GM12872 (cell line): ENCODE results near the gene PHYKPL.

ENCODE experiments used
- TF ChIP-seq, protein P1 (sequence below): IDR thresholded peaks from 3 replicates; pipeline ENCODE4 v1.5.1; 2011; ENCODE audit warnings: low read depth, mild to moderate bottlenecking, low read length, moderate library complexity; ENCODE audit not compliant: insufficient read depth

The PHYKPL gene

GRCh38 chr5:178165581-178165980, 67.0 kb downstream of the PHYKPL start:
- TF ChIP-seq, protein P1, sequence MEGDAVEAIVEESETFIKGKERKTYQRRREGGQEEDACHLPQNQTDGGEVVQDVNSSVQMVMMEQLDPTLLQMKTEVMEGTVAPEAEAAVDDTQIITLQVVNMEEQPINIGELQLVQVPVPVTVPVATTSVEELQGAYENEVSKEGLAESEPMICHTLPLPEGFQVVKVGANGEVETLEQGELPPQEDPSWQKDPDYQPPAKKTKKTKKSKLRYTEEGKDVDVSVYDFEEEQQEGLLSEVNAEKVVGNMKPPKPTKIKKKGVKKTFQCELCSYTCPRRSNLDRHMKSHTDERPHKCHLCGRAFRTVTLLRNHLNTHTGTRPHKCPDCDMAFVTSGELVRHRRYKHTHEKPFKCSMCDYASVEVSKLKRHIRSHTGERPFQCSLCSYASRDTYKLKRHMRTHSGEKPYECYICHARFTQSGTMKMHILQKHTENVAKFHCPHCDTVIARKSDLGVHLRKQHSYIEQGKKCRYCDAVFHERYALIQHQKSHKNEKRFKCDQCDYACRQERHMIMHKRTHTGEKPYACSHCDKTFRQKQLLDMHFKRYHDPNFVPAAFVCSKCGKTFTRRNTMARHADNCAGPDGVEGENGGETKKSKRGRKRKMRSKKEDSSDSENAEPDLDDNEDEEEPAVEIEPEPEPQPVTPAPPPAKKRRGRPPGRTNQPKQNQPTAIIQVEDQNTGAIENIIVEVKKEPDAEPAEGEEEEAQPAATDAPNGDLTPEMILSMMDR = no peak

- TF ChIP-seq, protein P1 = peak; percentile 99
These were observed 68.5 kb downstream of the PHYKPL start for GRCh38 chr5:178163772-178164735.

DNA sequence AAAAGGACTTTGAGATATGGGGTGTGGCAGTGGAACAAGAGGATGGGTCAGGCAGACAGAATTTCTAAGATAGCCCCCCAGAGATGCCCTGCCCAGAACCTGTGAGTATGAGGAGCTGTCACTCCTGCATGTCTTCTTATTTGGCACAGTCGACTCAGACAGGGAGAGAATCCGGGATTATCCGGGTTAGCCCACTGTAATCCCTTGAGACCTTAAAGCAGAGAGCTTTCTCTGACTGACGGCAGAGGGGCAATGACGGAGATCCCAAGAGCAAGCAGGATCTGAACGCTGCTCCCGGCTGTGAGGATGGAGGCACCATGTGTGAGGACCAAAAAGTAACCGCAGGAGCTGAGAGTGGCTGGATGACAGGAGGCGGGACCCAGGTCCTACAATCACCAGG, 70.1 kb downstream of the PHYKPL start:
- TF ChIP-seq, protein P1 = no peak

GRCh38 chr5:178160176-178160575, 72.4 kb downstream of the PHYKPL start:
- TF ChIP-seq, protein P1 = no peak
